ENCODE results near the gene NDUFA5. TPM values are rescaled to one million over a fixed set of nuclear protein-coding genes. Genes with fewer than 3 reads are reported as not detected.
"Not testable (repeated sequence)": the region's sequence is repeated elsewhere in the genome, so short reads cannot be mapped to it uniquely, and the experiment has no call there.

The NDUFA5 gene
- total RNA-seq, 1 experiment from 2014 or later, result 77.0 TPM

DNA sequence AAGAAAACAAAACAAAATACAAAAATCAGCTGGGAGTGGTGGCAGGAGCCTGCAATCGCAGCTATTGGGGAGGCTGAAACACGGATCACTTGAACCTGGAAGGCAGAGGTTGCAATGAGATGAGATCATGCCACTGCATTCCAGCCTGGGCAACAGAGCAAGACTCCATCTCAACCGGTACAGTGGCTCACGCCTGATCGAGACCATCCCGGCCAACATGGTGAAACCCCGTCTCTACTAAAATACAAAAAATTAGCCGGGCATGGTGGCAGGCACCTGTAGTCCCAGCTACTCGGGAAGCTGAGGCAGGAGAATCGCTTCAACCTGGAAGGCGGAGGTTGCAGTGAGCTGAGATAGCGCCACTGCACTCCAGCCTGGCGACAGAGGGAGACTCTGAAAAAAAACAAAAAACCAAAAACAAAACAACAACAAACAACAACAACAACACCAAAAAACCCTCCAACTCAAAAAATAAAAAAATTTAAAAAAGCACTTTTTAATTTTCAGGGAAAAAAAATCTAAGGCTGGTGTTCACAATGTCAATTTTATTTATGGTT, 27.5 kb downstream of the NDUFA5 start:
- Mint-ChIP-seq H3K4me1 (peaks cover 32% of the 10 kb centered on the region), H3K27me3 (ENCODE audit: low read depth) (peaks cover 16% of the 10 kb centered on the region)
- DNase-seq (ENCODE audit: low spot score); H3K27ac Mint-ChIP-seq; ATAC-seq; POLR2A ChIA-PET; CTCF ChIA-PET; H3K36me3 Mint-ChIP-seq; H3K4me3 Mint-ChIP-seq; H3K9me3 Mint-ChIP-seq: not testable (repeated sequence)
- TF ChIP-seq ZNF121 (CRISPR knock-in tag; IDR thresholded peaks at IDR 0.05), result peak; percentile 81; the same call in 1 of the 2 replicates

DNA sequence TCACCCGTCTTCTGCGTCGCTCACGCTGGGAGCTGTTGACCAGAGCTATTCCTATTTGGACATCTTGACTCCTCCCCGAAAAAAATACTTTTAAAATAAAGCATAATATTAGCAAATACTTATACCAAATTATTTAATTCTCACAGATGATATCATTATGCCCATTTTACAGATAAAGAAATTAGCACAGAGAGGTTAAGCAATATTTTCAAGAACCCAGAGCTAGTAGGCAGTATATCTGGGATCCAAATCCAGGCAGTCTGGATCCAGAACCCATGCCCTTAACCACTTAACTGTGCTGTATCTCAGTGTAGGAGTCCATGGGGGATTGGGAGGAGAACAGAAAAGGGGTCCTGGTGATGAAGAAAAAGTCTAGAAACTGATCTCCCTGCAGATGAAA, 29.4 kb downstream of the NDUFA5 start:
- peak overlapping the region; percentile 94 for H3K27ac Mint-ChIP-seq
- 0 out of 2 replicates have a peak, but pooled peaks cover 6% of the 10 kb centered on the region for H3K9me3 Mint-ChIP-seq
- ATAC-seq (peak; percentile 38), DNase-seq (ENCODE audit: low spot score) (no peak)
- H3K36me3 Mint-ChIP-seq, result peaks cover 6% of the 10 kb centered on the region
- POLR2A ChIA-PET, result no interaction called here
- H3K27me3 Mint-ChIP-seq (ENCODE audit: low read depth), result peaks cover 4% of the 10 kb centered on the region
- CTCF ChIA-PET, result interaction anchor here (1.6 to 2.0 kb wide), 2 partner anchors 34 to 96 kb away, joined by 3 to 10 read pairs; no protein-coding TSS in a partner anchor
- H3K4me1 Mint-ChIP-seq, result peaks cover 25% of the 10 kb centered on the region
- peak overlapping the region; percentile 86 for H3K4me3 Mint-ChIP-seq
- TF ChIP-seq, protein P1, sequence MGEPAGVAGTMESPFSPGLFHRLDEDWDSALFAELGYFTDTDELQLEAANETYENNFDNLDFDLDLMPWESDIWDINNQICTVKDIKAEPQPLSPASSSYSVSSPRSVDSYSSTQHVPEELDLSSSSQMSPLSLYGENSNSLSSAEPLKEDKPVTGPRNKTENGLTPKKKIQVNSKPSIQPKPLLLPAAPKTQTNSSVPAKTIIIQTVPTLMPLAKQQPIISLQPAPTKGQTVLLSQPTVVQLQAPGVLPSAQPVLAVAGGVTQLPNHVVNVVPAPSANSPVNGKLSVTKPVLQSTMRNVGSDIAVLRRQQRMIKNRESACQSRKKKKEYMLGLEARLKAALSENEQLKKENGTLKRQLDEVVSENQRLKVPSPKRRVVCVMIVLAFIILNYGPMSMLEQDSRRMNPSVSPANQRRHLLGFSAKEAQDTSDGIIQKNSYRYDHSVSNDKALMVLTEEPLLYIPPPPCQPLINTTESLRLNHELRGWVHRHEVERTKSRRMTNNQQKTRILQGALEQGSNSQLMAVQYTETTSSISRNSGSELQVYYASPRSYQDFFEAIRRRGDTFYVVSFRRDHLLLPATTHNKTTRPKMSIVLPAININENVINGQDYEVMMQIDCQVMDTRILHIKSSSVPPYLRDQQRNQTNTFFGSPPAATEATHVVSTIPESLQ (CRISPR knock-in tag; IDR thresholded peaks at IDR 0.05), result no peak
- TF ChIP-seq ZNF219 (CRISPR knock-in tag; IDR thresholded peaks at IDR 0.05; ENCODE audit: borderline replicate concordance), result no peak
- TF ChIP-seq ZNF138 (CRISPR knock-in tag; conservative IDR thresholded peaks at IDR 0.05), result no peak
- TF ChIP-seq, protein P2, sequence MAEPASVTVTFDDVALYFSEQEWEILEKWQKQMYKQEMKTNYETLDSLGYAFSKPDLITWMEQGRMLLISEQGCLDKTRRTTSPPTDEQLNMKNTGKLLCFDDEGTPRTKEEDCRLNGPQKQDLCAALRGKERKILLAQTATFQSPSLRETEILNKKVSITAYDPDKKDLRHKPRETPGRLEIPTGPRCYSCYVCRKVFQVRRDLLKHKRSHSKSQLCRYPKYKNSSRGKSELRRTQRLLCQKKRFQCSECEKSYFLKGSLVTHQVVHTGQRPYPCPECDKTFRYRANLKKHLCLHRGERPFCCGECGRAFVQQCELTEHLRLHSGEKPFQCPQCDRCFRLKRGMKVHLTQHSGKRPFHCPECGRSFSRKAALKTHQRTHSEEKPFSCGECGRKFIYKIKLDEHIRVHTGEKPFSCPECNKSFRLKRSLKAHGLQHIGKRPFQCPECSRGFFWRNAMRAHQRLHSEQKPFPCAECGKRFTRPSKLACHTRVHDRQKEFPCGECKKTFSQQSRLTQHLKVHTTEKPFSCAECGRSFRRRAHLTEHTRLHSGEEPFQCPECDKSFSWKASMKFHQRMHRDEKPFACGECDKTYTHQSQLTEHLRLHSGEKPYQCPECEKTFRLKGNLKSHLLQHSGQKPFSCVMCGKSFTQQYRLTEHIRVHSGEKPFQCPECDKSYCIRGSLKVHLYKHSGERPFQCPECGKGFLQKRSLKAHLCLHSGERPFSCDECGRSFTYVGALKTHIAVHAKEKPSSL (CRISPR knock-in tag; conservative IDR thresholded peaks at IDR 0.05), result no peak
- TF ChIP-seq HMGA2 (CRISPR knock-in tag; IDR thresholded peaks at IDR 0.05), result no peak
- no peak for TF ChIP-seq ZNF317 (CRISPR knock-in tag; IDR thresholded peaks at IDR 0.05; ENCODE audit: borderline replicate concordance, low read depth)

DNA sequence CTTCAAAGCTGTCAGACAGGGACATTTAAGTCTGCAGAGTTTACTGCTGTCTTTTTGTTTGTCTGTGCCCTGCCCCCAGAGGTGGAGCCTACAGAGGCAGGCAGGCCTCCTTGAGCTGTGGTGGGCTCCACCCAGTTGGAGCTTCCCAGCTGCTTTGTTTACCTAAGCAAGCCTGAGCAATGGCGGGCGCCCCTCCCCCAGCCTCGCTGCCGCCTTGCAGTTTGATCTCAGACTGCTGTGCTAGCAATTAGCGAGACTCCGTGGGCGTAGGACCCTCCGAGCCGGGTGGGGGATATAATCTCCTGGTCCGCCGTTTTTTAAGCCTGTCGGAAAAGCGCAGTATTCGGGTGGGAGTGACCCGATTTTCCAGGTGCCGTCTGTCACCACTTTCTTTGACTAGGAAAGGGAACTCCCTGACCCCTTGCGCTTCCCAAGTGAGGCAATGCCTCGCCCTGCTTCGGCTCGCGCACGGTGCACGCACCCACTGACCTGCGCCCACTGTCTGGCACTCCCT, 29.8 kb downstream of the NDUFA5 start:
- CTCF ChIA-PET, result interaction anchor here (2.0 kb wide), 1 partner anchor 33 kb away, joined by 10 read pairs; no protein-coding TSS in a partner anchor
- H3K27ac Mint-ChIP-seq, result peak overlapping the region; percentile 94
- TF ChIP-seq FOXK1 (CRISPR knock-in tag; IDR thresholded peaks at IDR 0.05), result 0 out of 2 replicates have a peak, but pooled peaks have one; percentile 20
- TF ChIP-seq SP1 (CRISPR knock-in tag; conservative IDR thresholded peaks at IDR 0.05), result 0 out of 2 replicates have a peak, but pooled peaks have one; percentile 20
- peak; percentile 23 for DNase-seq (ENCODE audit: low spot score)
- peak overlapping the region; percentile 86 for H3K4me3 Mint-ChIP-seq
- H3K9me3 Mint-ChIP-seq; H3K36me3 Mint-ChIP-seq; ATAC-seq; H3K27me3 Mint-ChIP-seq (ENCODE audit: low read depth); POLR2A ChIA-PET: not testable (repeated sequence)
- peaks cover 22% of the 10 kb centered on the region for H3K4me1 Mint-ChIP-seq

DNA sequence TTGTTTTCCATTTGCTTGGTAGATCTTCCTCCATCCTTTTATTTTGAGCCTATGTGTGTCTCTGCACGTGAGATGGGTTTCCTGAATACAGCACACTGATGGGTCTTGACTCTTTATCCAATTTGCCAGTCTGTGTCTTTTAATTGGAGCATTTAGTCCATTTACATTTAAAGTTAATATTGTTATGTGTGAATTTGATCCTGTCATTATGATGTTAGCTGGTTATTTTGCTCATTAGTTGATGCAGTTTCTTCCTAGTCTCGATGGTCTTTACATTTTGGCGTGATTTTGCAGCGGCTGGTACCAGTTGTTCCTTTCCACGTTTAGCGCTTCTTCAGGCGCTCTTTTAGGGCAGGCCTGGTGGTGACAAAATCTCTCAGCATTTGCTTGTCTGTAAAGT, 31.1 kb downstream of the NDUFA5 start:
- H3K27ac Mint-ChIP-seq; H3K27me3 Mint-ChIP-seq (ENCODE audit: low read depth); ATAC-seq; CTCF ChIA-PET; H3K4me3 Mint-ChIP-seq; H3K36me3 Mint-ChIP-seq; H3K9me3 Mint-ChIP-seq; DNase-seq (ENCODE audit: low spot score); POLR2A ChIA-PET: not testable (repeated sequence)
- peaks cover 15% of the 10 kb centered on the region for H3K4me1 Mint-ChIP-seq

DNA sequence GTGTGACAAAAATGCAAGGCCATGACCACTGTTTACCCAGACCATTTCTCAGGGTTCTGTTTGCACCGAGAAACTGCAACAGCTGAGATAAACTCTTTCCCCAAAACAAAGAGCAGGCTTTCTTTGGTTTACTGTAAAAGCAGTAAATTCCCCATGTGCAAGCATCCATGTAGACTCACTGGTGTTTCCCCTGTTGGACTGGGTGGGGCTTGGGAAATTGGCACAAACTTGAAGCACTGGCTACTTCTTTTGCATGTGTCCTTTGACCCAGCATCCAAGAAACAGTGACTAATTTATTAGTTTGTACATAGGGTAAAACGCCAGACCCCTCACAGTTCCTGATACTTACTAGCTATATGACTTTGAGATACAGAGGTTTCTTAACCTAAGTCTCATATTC, 35.6 kb downstream of the NDUFA5 start:
- H3K4me3 Mint-ChIP-seq, result no peak overlapping the region
- ATAC-seq (no peak), DNase-seq (ENCODE audit: low spot score) (no peak)
- peaks cover 5% of the 10 kb centered on the region for H3K36me3 Mint-ChIP-seq
- H3K27ac Mint-ChIP-seq, result no peak overlapping the region
- ChIA-PET POLR2A (no interaction called here), CTCF (interaction anchor here (1.2 kb wide), 1 partner anchor 28 kb away, joined by 3 read pairs; no protein-coding TSS in a partner anchor)
- H3K4me1 Mint-ChIP-seq, result peaks cover 12% of the 10 kb centered on the region
- H3K27me3 Mint-ChIP-seq (ENCODE audit: low read depth), result no peaks in the 10 kb centered on the region
- peaks cover 9% of the 10 kb centered on the region for H3K9me3 Mint-ChIP-seq
- no peak for TF ChIP-seq SP1 (CRISPR knock-in tag; conservative IDR thresholded peaks at IDR 0.05)
- TF ChIP-seq, protein P3, sequence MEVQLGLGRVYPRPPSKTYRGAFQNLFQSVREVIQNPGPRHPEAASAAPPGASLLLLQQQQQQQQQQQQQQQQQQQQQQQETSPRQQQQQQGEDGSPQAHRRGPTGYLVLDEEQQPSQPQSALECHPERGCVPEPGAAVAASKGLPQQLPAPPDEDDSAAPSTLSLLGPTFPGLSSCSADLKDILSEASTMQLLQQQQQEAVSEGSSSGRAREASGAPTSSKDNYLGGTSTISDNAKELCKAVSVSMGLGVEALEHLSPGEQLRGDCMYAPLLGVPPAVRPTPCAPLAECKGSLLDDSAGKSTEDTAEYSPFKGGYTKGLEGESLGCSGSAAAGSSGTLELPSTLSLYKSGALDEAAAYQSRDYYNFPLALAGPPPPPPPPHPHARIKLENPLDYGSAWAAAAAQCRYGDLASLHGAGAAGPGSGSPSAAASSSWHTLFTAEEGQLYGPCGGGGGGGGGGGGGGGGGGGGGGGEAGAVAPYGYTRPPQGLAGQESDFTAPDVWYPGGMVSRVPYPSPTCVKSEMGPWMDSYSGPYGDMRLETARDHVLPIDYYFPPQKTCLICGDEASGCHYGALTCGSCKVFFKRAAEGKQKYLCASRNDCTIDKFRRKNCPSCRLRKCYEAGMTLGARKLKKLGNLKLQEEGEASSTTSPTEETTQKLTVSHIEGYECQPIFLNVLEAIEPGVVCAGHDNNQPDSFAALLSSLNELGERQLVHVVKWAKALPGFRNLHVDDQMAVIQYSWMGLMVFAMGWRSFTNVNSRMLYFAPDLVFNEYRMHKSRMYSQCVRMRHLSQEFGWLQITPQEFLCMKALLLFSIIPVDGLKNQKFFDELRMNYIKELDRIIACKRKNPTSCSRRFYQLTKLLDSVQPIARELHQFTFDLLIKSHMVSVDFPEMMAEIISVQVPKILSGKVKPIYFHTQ (CRISPR knock-in tag; IDR thresholded peaks at IDR 0.05), result no peak
- TF ChIP-seq, protein P4, sequence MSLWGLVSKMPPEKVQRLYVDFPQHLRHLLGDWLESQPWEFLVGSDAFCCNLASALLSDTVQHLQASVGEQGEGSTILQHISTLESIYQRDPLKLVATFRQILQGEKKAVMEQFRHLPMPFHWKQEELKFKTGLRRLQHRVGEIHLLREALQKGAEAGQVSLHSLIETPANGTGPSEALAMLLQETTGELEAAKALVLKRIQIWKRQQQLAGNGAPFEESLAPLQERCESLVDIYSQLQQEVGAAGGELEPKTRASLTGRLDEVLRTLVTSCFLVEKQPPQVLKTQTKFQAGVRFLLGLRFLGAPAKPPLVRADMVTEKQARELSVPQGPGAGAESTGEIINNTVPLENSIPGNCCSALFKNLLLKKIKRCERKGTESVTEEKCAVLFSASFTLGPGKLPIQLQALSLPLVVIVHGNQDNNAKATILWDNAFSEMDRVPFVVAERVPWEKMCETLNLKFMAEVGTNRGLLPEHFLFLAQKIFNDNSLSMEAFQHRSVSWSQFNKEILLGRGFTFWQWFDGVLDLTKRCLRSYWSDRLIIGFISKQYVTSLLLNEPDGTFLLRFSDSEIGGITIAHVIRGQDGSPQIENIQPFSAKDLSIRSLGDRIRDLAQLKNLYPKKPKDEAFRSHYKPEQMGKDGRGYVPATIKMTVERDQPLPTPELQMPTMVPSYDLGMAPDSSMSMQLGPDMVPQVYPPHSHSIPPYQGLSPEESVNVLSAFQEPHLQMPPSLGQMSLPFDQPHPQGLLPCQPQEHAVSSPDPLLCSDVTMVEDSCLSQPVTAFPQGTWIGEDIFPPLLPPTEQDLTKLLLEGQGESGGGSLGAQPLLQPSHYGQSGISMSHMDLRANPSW (CRISPR knock-in tag; conservative IDR thresholded peaks at IDR 0.05; ENCODE audit: low read depth), result no peak
- no peak for TF ChIP-seq FOXK1 (CRISPR knock-in tag; IDR thresholded peaks at IDR 0.05)
- TF ChIP-seq ZNF219 (CRISPR knock-in tag; IDR thresholded peaks at IDR 0.05; ENCODE audit: borderline replicate concordance), result no peak
- TF ChIP-seq, protein P5, sequence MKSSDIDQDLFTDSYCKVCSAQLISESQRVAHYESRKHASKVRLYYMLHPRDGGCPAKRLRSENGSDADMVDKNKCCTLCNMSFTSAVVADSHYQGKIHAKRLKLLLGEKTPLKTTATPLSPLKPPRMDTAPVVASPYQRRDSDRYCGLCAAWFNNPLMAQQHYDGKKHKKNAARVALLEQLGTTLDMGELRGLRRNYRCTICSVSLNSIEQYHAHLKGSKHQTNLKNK (CRISPR knock-in tag; IDR thresholded peaks at IDR 0.05), result no peak
- TF ChIP-seq RORB (CRISPR knock-in tag; IDR thresholded peaks at IDR 0.05), result no peak
